ENCODE results near the gene PPFIA1. TPM values are rescaled to one million over a fixed set of nuclear protein-coding genes. Genes with fewer than 3 reads are reported as not detected.

Gene PPFIA1
- total and polyA plus RNA-seq, 7 donors: 13.2 to 62.1 (median 43.4) TPM

DNA sequence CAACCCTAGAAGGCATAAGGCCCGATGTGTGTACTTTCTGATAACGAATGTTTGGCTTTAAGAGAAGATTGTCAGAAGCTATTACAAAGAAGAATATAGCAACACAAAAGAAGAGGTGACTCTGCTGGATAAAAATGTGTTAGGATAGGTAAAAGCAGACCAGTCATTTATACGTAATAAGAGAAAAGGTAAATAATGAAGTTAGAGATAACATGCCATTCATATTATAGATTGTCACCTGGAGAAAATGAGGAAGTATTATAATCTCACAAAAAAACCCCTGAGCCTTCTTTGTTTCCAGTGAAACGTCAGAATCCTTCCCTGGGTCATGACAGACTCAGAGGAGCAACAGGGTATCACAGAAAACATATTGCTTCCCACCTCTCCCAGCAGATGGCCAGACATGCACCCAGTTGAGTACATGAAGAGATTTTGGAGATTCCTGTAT, 36.1 kb downstream of the PPFIA1 start:
- Histone ChIP-seq H3K27me3 (no peaks in the 10 kb centered on the region), H3K9me3 (no peaks in the 10 kb centered on the region), H3K4me1 (peaks cover 0 to 19% (median 13%) of the 10 kb centered on the region in 4 donors), H3K4me3 (no peak overlapping the region), H3K27ac (no peak overlapping the region), H3K36me3 (no peaks in the 10 kb centered on the region)
- no peak for DNase-seq
- TF ChIP-seq POLR2A (IDR thresholded peaks at IDR 0.05): no peak
- TF ChIP-seq, protein P1, sequence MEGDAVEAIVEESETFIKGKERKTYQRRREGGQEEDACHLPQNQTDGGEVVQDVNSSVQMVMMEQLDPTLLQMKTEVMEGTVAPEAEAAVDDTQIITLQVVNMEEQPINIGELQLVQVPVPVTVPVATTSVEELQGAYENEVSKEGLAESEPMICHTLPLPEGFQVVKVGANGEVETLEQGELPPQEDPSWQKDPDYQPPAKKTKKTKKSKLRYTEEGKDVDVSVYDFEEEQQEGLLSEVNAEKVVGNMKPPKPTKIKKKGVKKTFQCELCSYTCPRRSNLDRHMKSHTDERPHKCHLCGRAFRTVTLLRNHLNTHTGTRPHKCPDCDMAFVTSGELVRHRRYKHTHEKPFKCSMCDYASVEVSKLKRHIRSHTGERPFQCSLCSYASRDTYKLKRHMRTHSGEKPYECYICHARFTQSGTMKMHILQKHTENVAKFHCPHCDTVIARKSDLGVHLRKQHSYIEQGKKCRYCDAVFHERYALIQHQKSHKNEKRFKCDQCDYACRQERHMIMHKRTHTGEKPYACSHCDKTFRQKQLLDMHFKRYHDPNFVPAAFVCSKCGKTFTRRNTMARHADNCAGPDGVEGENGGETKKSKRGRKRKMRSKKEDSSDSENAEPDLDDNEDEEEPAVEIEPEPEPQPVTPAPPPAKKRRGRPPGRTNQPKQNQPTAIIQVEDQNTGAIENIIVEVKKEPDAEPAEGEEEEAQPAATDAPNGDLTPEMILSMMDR (IDR thresholded peaks at IDR 0.05): no peak
- TF ChIP-seq POLR2AphosphoS5 (IDR thresholded peaks at IDR 0.05): no peak
- TF ChIP-seq EP300 (IDR thresholded peaks at IDR 0.05): no peak
- intact Hi-C loops (cut with DNase I): no loop called here
- 27 to 60% methylated on average over 4 of the region's 4 CpGs for WGBS, 2 donors

GRCh38 chr11:70307176-70307575, 36.7 kb downstream of the PPFIA1 start:
- no peak for DNase-seq
- H3K4me1 ChIP-seq: peaks cover 0 to 18% (median 11%) of the 10 kb centered on the region in 4 donors
- H3K9me3 ChIP-seq: no peaks in the 10 kb centered on the region
- H3K27me3 ChIP-seq: no peaks in the 10 kb centered on the region
- TF ChIP-seq EP300 (IDR thresholded peaks at IDR 0.05) (no peak), POLR2A (IDR thresholded peaks at IDR 0.05) (no peak), POLR2AphosphoS5 (IDR thresholded peaks at IDR 0.05) (no peak)
- TF ChIP-seq, protein P1 (IDR thresholded peaks at IDR 0.05): no peak
- no peak overlapping the region for H3K27ac ChIP-seq
- no peak overlapping the region for H3K4me3 ChIP-seq
- intact Hi-C loops (cut with DNase I): no loop called here
- 34 to 55% methylated on average over 3 of the region's 3 CpGs for WGBS, 2 donors
- H3K36me3 ChIP-seq: no peaks in the 10 kb centered on the region

DNA sequence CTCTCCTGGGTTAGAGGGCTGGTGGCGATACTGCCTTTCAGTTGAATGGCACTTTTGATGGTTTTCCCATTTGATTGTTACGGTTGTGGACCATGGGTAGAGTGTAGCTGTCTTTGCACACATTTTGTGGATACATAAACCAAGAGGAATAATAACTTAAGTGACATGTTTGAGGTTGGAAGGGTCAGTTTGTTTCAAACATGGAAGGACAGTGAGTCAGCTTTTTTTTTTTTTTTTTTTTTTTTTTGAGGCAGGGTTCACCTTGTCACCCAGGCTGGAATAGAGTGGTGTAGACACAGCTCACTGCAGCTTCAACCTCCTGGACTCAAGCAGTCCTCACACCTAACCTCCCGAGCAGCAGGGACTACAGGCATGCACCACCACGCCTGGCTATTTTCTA, 41.1 kb downstream of the PPFIA1 start:
- Histone ChIP-seq H3K27me3 (no peaks in the 10 kb centered on the region), H3K4me1 (peaks cover 0 to 4% (median 0%) of the 10 kb centered on the region in 4 donors), H3K9me3 (no peaks in the 10 kb centered on the region), H3K36me3 (no peaks in the 10 kb centered on the region), H3K27ac (no peak overlapping the region), H3K4me3 (no peak overlapping the region)
- TF ChIP-seq EP300 (IDR thresholded peaks at IDR 0.05): no peak
- TF ChIP-seq POLR2A (IDR thresholded peaks at IDR 0.05): no peak
- TF ChIP-seq, protein P1 (IDR thresholded peaks at IDR 0.05): no peak
- no peak for TF ChIP-seq POLR2AphosphoS5 (IDR thresholded peaks at IDR 0.05)
- peak; percentile 10 for DNase-seq
- intact Hi-C loops (cut with DNase I): no loop called here
- 98 to 99% methylated on average over 4 of the region's 4 CpGs for WGBS, 2 donors

GRCh38 chr11:70312401-70313357, 42.2 kb downstream of the PPFIA1 start:
- Histone ChIP-seq H3K36me3 (no peaks in the 10 kb centered on the region), H3K27ac (no peak overlapping the region), H3K9me3 (no peaks in the 10 kb centered on the region), H3K27me3 (no peaks in the 10 kb centered on the region), H3K4me3 (no peak overlapping the region), H3K4me1 (no peaks in the 10 kb centered on the region)
- peak; percentile 33 for DNase-seq
- WGBS, 2 donors: 91 to 94% methylated on average over 20 of the region's 20 CpGs
- intact Hi-C loops (cut with DNase I): no loop called here
- TF ChIP-seq, protein P1 (IDR thresholded peaks at IDR 0.05): no peak
- TF ChIP-seq POLR2AphosphoS5 (IDR thresholded peaks at IDR 0.05) (no peak), EP300 (IDR thresholded peaks at IDR 0.05) (no peak), POLR2A (IDR thresholded peaks at IDR 0.05) (no peak)

Data from sigmoid colon (tissue), 7 donors.